Activated B cell treated with CpG ODN at 0.5 μM for 24 hours (primary cell): ENCODE results near the gene SNF8. TPM values are rescaled to one million over a fixed set of nuclear protein-coding genes. Genes with fewer than 3 reads are reported as not detected.

ENCODE experiments used
- ATAC-seq: fragments of 200-7000 bp; cut with Tn5 transposase; one replicate; pipeline ENCODE4 v1.10.0; 2021; ENCODE audit warnings: low read depth, mild to moderate bottlenecking, moderate library complexity
- CTCF ChIA-PET: fragments of 350-600 bp; sonication (Branson Sonifier 250); formaldehyde crosslinking; loops from one replicate; lab custom pipeline; 2021; ENCODE audit warnings: antibody characterized with exemption; lab: Charles Lee
- POLR2A ChIA-PET: fragments of 350-600 bp; sonication (Branson Sonifier 250); formaldehyde crosslinking; loops from one replicate; lab custom pipeline; 2021; ENCODE audit warnings: antibody characterized with exemption; lab: Charles Lee
- DNase-seq: peaks from one replicate; pipeline ENCODE4 v3.0.0; 2022
- H3K27ac Mint-ChIP-seq: one replicate; pipeline ENCODE4 v1.8.0; 2020; ENCODE audit warnings: mixed read lengths
- H3K27me3 Mint-ChIP-seq: one replicate; pipeline ENCODE4 v1.8.0; 2021; ENCODE audit warnings: mixed read lengths
- H3K36me3 Mint-ChIP-seq: one replicate; pipeline ENCODE4 v1.8.0; 2021; ENCODE audit warnings: low read depth, mixed read lengths
- H3K4me1 Mint-ChIP-seq: one replicate; pipeline ENCODE4 v1.8.0; 2021; ENCODE audit warnings: mixed read lengths
- H3K4me3 Mint-ChIP-seq: one replicate; pipeline ENCODE4 v1.8.0; 2020; ENCODE audit warnings: mild to moderate bottlenecking, mixed read lengths
- H3K9me3 Mint-ChIP-seq: one replicate; pipeline ENCODE4 v1.8.0; 2020; ENCODE audit warnings: mixed read lengths
- intact Hi-C: fragments of 100-400 bp; cut with micrococcal nuclease; formaldehyde crosslinking; loops from one replicate; pipeline ENCODE4 v1.15.1; 2024
- total RNA-seq: library from RNA; stranded (reverse); gene quantifications from 2 replicates; pipeline ENCODE4 v1.2.3, GENCODE V29; 2022
- TF ChIP-seq, protein P1 (sequence below): fragments of 200-600 bp; IDR thresholded peaks from one replicate; pipeline ENCODE4 v1.8.0; 2022; ENCODE audit warnings: antibody characterized with exemption, mild to moderate bottlenecking

SNF8 gene
- total RNA-seq, 1 donor from 2014 or later, result 130 TPM

DNA sequence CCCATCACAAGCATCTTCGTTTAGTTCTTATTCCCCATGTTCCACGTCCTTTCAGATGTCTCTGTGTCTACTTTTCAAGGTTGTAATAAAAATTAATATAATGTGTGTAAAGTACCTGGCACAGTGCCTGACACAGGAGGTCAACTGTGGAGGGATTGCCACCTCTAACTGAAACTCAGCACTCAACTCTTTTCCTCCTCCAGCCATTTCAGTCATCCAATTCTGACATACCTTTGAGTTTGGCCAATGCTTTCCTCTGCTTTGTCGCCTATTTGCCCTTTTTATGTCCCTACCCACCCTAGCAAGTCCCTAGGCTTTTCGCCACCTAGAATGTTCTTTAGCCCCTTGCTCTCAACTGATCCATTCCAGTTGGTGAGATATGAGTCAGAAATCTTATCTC is 34.9 kb downstream of the SNF8 start:
- Mint-ChIP-seq H3K27ac (peak overlapping the region; percentile 88), H3K9me3 (no peaks in the 10 kb centered on the region), H3K4me3 (peak overlapping the region; percentile 96), H3K4me1 (peaks cover 65% of the 10 kb centered on the region), H3K27me3 (no peaks in the 10 kb centered on the region), H3K36me3 (peaks cover 59% of the 10 kb centered on the region)
- TF ChIP-seq, protein P1, sequence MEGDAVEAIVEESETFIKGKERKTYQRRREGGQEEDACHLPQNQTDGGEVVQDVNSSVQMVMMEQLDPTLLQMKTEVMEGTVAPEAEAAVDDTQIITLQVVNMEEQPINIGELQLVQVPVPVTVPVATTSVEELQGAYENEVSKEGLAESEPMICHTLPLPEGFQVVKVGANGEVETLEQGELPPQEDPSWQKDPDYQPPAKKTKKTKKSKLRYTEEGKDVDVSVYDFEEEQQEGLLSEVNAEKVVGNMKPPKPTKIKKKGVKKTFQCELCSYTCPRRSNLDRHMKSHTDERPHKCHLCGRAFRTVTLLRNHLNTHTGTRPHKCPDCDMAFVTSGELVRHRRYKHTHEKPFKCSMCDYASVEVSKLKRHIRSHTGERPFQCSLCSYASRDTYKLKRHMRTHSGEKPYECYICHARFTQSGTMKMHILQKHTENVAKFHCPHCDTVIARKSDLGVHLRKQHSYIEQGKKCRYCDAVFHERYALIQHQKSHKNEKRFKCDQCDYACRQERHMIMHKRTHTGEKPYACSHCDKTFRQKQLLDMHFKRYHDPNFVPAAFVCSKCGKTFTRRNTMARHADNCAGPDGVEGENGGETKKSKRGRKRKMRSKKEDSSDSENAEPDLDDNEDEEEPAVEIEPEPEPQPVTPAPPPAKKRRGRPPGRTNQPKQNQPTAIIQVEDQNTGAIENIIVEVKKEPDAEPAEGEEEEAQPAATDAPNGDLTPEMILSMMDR, result no peak
- CTCF ChIA-PET, result interaction anchor here (2.7 kb wide), 1 partner anchor 25 kb away, joined by 8 read pairs; no protein-coding TSS in a partner anchor
- no peak for DNase-seq
- POLR2A ChIA-PET, result interaction anchor here (0.6 to 3.4 kb wide), 4 partner anchors 16 to 1378 kb away, joined by 3 to 103 read pairs (median 27); partner anchors contain the start of genes ATP5MC1 and SNF8
- intact Hi-C loops, result loop anchor here (2.0 to 5.0 kb wide), 2 partner anchors 35 to 1488 kb away; partner anchors contain the start of genes LRRC59 and SNF8
- no peak for ATAC-seq

- H3K4me1 Mint-ChIP-seq, result peaks cover 56% of the 10 kb centered on the region
- peak; percentile 75 for DNase-seq
- H3K9me3 Mint-ChIP-seq, result no peaks in the 10 kb centered on the region
- no peaks in the 10 kb centered on the region for H3K27me3 Mint-ChIP-seq
- ChIA-PET CTCF (interaction anchor here (2.7 kb wide), 1 partner anchor 24 kb away, joined by 8 read pairs; no protein-coding TSS in a partner anchor), POLR2A (interaction anchor here (0.6 to 3.4 kb wide), 13 partner anchors 10 to 1456 kb away, joined by 3 to 103 read pairs (median 6); partner anchors contain the start of genes ATP5MC1, NFE2L1 and SNF8)
- H3K36me3 Mint-ChIP-seq, result peaks cover 51% of the 10 kb centered on the region
- intact Hi-C loops, result loop anchor here (1.0 to 5.0 kb wide), 5 partner anchors 7 to 1488 kb away; partner anchors contain the start of genes ATP5MC1, LRRC59 and SNF8
- ATAC-seq, result peak; percentile 65
- H3K4me3 Mint-ChIP-seq, result peak overlapping the region; percentile 96
- TF ChIP-seq, protein P1, result no peak
- peak overlapping the region; percentile 88 for H3K27ac Mint-ChIP-seq
These were observed 35.7 kb downstream of the SNF8 start for GRCh38 chr17:48908853-48909394.

DNA sequence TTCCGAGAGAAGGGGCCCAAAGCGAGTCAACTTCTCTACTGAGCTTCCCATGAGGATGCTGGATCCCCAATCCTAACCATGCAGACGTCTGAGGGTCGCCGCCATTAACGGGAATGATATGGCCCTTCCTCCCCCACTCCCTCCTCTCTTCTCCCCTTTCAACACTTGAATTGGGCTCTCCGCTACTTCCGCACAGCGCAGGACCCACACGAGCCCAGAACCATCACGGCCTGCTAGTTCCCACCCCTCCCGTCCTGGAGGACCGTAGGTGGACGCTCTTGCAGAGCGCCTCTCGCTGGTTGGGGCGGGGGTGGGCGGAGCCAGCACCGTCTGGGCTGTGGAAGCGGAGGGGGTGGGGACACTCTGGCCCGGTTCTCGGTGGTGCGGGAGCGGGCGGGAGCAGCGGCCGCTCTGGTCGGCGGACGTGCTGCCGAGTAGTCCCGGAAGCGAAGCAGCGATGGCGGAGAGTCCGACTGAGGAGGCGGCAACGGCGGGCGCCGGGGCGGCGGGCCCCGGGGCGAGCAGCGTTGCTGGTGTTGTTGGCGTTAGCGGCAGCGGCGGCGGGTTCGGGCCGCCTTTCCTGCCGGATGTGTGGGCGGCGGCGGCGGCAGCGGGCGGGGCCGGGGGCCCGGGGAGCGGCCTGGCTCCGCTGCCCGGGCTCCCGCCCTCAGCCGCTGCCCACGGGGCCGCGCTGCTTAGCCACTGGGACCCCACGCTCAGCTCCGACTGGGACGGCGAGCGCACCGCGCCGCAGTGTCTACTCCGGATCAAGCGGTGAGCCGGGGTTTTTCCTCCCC is 36.4 kb downstream of the SNF8 start, which contains the start of gene UBE2Z:
TSS of gene UBE2Z (plus strand) at position 361 of the 797 bp plus-strand sequence. CDS start at position 458, 97 bp downstream.
- ATAC-seq (peak; percentile 84), DNase-seq (peak; percentile 83)
- ChIA-PET CTCF (interaction anchor here (0.7 to 2.7 kb wide), 4 partner anchors 15 to 29 kb away, joined by 3 to 8 read pairs (median 5); partner anchors contain the start of gene ATP5MC1), POLR2A (interaction anchor here (0.5 to 3.4 kb wide), 15 partner anchors 8 to 1457 kb away, joined by 3 to 103 read pairs (median 5); partner anchors contain the start of genes ATP5MC1, HOXB8, NFE2L1 and PRAC2)
- Mint-ChIP-seq H3K4me3 (peak within 1 kb of the TSS; percentile 96), H3K4me1 (peaks cover 51% of the 10 kb centered on the region), H3K27me3 (no peaks in the 10 kb centered on the region), H3K9me3 (no peaks in the 10 kb centered on the region), H3K27ac (peak within 1 kb of the TSS; percentile 99), H3K36me3 (peaks cover 46% of the 10 kb centered on the region)
- intact Hi-C loops, result loop anchor here (1.0 to 5.0 kb wide), 5 partner anchors 8 to 1489 kb away; partner anchors contain the start of genes ATP5MC1, LRRC59 and SNF8
- TF ChIP-seq, protein P1, result no peak

DNA sequence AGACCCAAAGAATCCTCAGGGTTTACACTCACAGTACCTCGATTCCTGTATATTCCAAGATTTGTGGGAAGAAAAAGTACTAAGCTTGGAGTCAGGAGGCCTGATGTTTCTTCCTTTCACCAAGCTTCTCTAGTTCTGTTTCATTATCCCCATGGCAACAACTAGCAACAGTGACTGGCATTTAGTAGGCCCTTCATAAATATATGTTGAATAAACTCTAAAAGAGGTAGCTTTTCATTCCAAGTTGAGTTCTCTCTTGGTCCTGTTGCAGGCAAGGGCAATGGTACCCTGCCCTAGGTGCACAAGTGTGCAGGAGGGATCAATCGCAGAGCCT is 37.0 kb downstream of the SNF8 start:
- no peak for DNase-seq
- intact Hi-C loops, result loop anchor here (1.0 to 5.0 kb wide), 5 partner anchors 9 to 1490 kb away; partner anchors contain the start of genes ATP5MC1, LRRC59 and SNF8
- Mint-ChIP-seq H3K36me3 (peaks cover 40% of the 10 kb centered on the region), H3K9me3 (no peaks in the 10 kb centered on the region), H3K27me3 (no peaks in the 10 kb centered on the region), H3K27ac (peak overlapping the region; percentile 99), H3K4me3 (peak overlapping the region; percentile 96), H3K4me1 (peaks cover 45% of the 10 kb centered on the region)
- TF ChIP-seq, protein P1, result no peak
- ATAC-seq, result no peak
- POLR2A ChIA-PET, result interaction anchor here (0.5 to 3.4 kb wide), 10 partner anchors 8 to 1855 kb away, joined by 3 to 103 read pairs (median 6); partner anchors contain the start of genes ATP5MC1, HOXB8, PRAC2 and SNF8
- CTCF ChIA-PET, result interaction anchor here (0.7 to 2.7 kb wide), 4 partner anchors 14 to 29 kb away, joined by 3 to 8 read pairs (median 5); partner anchors contain the start of gene ATP5MC1
